ENCODE results near the gene PTGES3L. TPM values are rescaled to one million over a fixed set of nuclear protein-coding genes. Genes with fewer than 3 reads are reported as not detected.
A peak's percentile ranks its signal among the peaks of the same experiment; 100 is the strongest.

The PTGES3L gene
- total and polyA plus RNA-seq, 4 experiments from 2014 or later = 0.20 to 0.52 (median 0.30) TPM; not detected in 1

- Mint-ChIP-seq H3K4me3 (peak overlapping the region in 7 of 8 donors; percentile 17 to 91 (median 55)), H3K9me3 (no peaks in the 10 kb centered on the region), H3K36me3 (peaks cover 0 to 12% of the 10 kb centered on the region in 2 donors), H3K27ac (peak overlapping the region; percentile 27 to 89 (median 79)), H3K4me1 (peaks cover 21 to 53% (median 35%) of the 10 kb centered on the region in 4 donors), H3K27me3 (no peaks in the 10 kb centered on the region)
- POLR2A ChIA-PET (ENCODE audit: partially characterized antibody) = interaction anchor here (0.7 to 5.2 kb wide), 2 partner anchors 13 to 21 kb away, joined by 3 to 26 read pairs; partner anchors contain the start of genes IFI35 and RPL27
- Histone ChIP-seq H3K4me3 (ENCODE audit: low read length in 2 of 2) (no peak overlapping the region), H3K36me3 (ENCODE audit: insufficient read depth, low read length) (peaks cover 5% of the 10 kb centered on the region), H3K27ac (ENCODE audit: low read depth, low read length) (no peak overlapping the region), H3K27me3 (ENCODE audit: insufficient read depth, low read length) (no peaks in the 10 kb centered on the region), H3K9me3 (ENCODE audit: control insufficient read depth in 1 of 2, low read length in 2 of 2) (no peaks in the 10 kb centered on the region), H3K4me1 (ENCODE audit: insufficient read depth, low read length) (peaks cover 40% of the 10 kb centered on the region)
- intact Hi-C loops (cut with micrococcal nuclease) = no loop called here
- CTCF ChIA-PET (ENCODE audit: partially characterized antibody) = no interaction called here
- DNase-seq = no peak
These were observed 39.5 kb upstream of the PTGES3L start for GRCh38 chr17:43019418-43019817.

- Histone ChIP-seq H3K27me3 (ENCODE audit: insufficient read depth, low read length) (no peaks in the 10 kb centered on the region), H3K36me3 (ENCODE audit: insufficient read depth, low read length) (peaks cover 10% of the 10 kb centered on the region), H3K4me1 (ENCODE audit: insufficient read depth, low read length) (peaks cover 35% of the 10 kb centered on the region), H3K27ac (ENCODE audit: low read depth, low read length) (no peak overlapping the region), H3K9me3 (ENCODE audit: control insufficient read depth in 1 of 2, low read length in 2 of 2) (no peaks in the 10 kb centered on the region), H3K4me3 (ENCODE audit: low read length in 2 of 2) (no peak overlapping the region)
- peak overlapping the region; percentile 62 to 92 (median 81) for H3K27ac Mint-ChIP-seq
- peaks cover 0 to 17% of the 10 kb centered on the region in 2 donors for H3K36me3 Mint-ChIP-seq
- H3K9me3 Mint-ChIP-seq = no peaks in the 10 kb centered on the region
- H3K4me1 Mint-ChIP-seq = peaks cover 18 to 49% (median 32%) of the 10 kb centered on the region in 4 donors
- ChIA-PET CTCF (ENCODE audit: partially characterized antibody) (no interaction called here), POLR2A (ENCODE audit: partially characterized antibody) (interaction anchor here (0.7 to 5.2 kb wide), 2 partner anchors 13 to 20 kb away, joined by 3 to 26 read pairs; partner anchors contain the start of genes IFI35 and RPL27)
- DNase-seq = no peak
- no peaks in the 10 kb centered on the region for H3K27me3 Mint-ChIP-seq
- peak overlapping the region in 1 of 8 donors; percentile 17 for H3K4me3 Mint-ChIP-seq
- intact Hi-C loops (cut with micrococcal nuclease) = no loop called here
These were observed 39.1 kb upstream of the PTGES3L start for GRCh38 chr17:43018932-43019331.

GRCh38 chr17:43018008-43018853 is 38.4 kb upstream of the PTGES3L start:
- no peaks in the 10 kb centered on the region for H3K9me3 Mint-ChIP-seq
- peaks cover 0 to 24% of the 10 kb centered on the region in 2 donors for H3K36me3 Mint-ChIP-seq
- H3K27ac Mint-ChIP-seq = peak overlapping the region; percentile 62 to 92 (median 81)
- DNase-seq = peak in 4 of 5 donors; percentile 41 to 78 (median 56)
- H3K9me3 ChIP-seq (ENCODE audit: control insufficient read depth in 1 of 2, low read length in 2 of 2) = no peaks in the 10 kb centered on the region
- H3K27me3 Mint-ChIP-seq = no peaks in the 10 kb centered on the region
- no peak overlapping the region for H3K27ac ChIP-seq (ENCODE audit: low read depth, low read length)
- peak overlapping the region in 5 of 8 donors; percentile 2 to 32 (median 17) for H3K4me3 Mint-ChIP-seq
- POLR2A ChIA-PET (ENCODE audit: partially characterized antibody) = interaction anchor here (0.7 to 5.2 kb wide), 2 partner anchors 20 to 40 kb away, joined by 3 to 26 read pairs; partner anchors contain the start of gene RPL27
- intact Hi-C loops (cut with micrococcal nuclease) = no loop called here
- H3K36me3 ChIP-seq (ENCODE audit: insufficient read depth, low read length) = peaks cover 16% of the 10 kb centered on the region
- no peak overlapping the region for H3K4me3 ChIP-seq (ENCODE audit: low read length in 2 of 2)
- no peaks in the 10 kb centered on the region for H3K27me3 ChIP-seq (ENCODE audit: insufficient read depth, low read length)
- H3K4me1 ChIP-seq (ENCODE audit: insufficient read depth, low read length) = peaks cover 33% of the 10 kb centered on the region
- H3K4me1 Mint-ChIP-seq = peaks cover 18 to 49% (median 30%) of the 10 kb centered on the region in 4 donors
- CTCF ChIA-PET (ENCODE audit: partially characterized antibody) = no interaction called here

- peaks cover 23% of the 10 kb centered on the region for H3K36me3 ChIP-seq (ENCODE audit: insufficient read depth, low read length)
- no peak overlapping the region for H3K4me3 Mint-ChIP-seq
- DNase-seq = no peak
- CTCF ChIA-PET (ENCODE audit: partially characterized antibody) = no interaction called here
- H3K27me3 ChIP-seq (ENCODE audit: insufficient read depth, low read length) = no peaks in the 10 kb centered on the region
- POLR2A ChIA-PET (ENCODE audit: partially characterized antibody) = no interaction called here
- peak overlapping the region in 2 of 7 donors; percentile 67 to 74 for H3K27ac Mint-ChIP-seq
- no peak overlapping the region for H3K27ac ChIP-seq (ENCODE audit: low read depth, low read length)
- H3K4me1 Mint-ChIP-seq = peaks cover 19 to 45% (median 28%) of the 10 kb centered on the region in 4 donors
- intact Hi-C loops (cut with micrococcal nuclease) = no loop called here
- no peaks in the 10 kb centered on the region for H3K27me3 Mint-ChIP-seq
- no peaks in the 10 kb centered on the region for H3K9me3 Mint-ChIP-seq
- peaks cover 25% of the 10 kb centered on the region for H3K4me1 ChIP-seq (ENCODE audit: insufficient read depth, low read length)
- H3K9me3 ChIP-seq (ENCODE audit: control insufficient read depth in 1 of 2, low read length in 2 of 2) = no peaks in the 10 kb centered on the region
- H3K36me3 Mint-ChIP-seq = peaks cover 6 to 34% of the 10 kb centered on the region in 2 donors
- no peak overlapping the region for H3K4me3 ChIP-seq (ENCODE audit: low read length in 2 of 2)
These were observed 36.3 kb upstream of the PTGES3L start for GRCh38 chr17:43016216-43016615.

- ChIA-PET POLR2A (ENCODE audit: partially characterized antibody) (interaction anchor here (1.0 to 1.2 kb wide), 2 partner anchors 9 to 300 kb away, joined by 3 read pairs; partner anchors contain the start of gene IFI35), CTCF (ENCODE audit: partially characterized antibody) (interaction anchor here (1.3 kb wide), 1 partner anchor 324 kb away, joined by 4 read pairs; no protein-coding TSS in a partner anchor)
- Mint-ChIP-seq H3K27me3 (no peaks in the 10 kb centered on the region), H3K9me3 (no peaks in the 10 kb centered on the region), H3K36me3 (peaks cover 6 to 38% of the 10 kb centered on the region in 2 donors), H3K4me1 (peaks cover 19 to 44% (median 26%) of the 10 kb centered on the region in 4 donors), H3K27ac (peak overlapping the region in 4 of 7 donors; percentile 5 to 74 (median 56)), H3K4me3 (no peak overlapping the region)
- no peaks in the 10 kb centered on the region for H3K27me3 ChIP-seq (ENCODE audit: insufficient read depth, low read length)
- H3K4me3 ChIP-seq (ENCODE audit: low read length in 2 of 2) = no peak overlapping the region
- H3K4me1 ChIP-seq (ENCODE audit: insufficient read depth, low read length) = peaks cover 21% of the 10 kb centered on the region
- DNase-seq = no peak
- peaks cover 23% of the 10 kb centered on the region for H3K36me3 ChIP-seq (ENCODE audit: insufficient read depth, low read length)
- no peak overlapping the region for H3K27ac ChIP-seq (ENCODE audit: low read depth, low read length)
- no peaks in the 10 kb centered on the region for H3K9me3 ChIP-seq (ENCODE audit: control insufficient read depth in 1 of 2, low read length in 2 of 2)
- intact Hi-C loops (cut with micrococcal nuclease) = no loop called here
These were observed 35.7 kb upstream of the PTGES3L start for GRCh38 chr17:43015579-43015978.

DNA sequence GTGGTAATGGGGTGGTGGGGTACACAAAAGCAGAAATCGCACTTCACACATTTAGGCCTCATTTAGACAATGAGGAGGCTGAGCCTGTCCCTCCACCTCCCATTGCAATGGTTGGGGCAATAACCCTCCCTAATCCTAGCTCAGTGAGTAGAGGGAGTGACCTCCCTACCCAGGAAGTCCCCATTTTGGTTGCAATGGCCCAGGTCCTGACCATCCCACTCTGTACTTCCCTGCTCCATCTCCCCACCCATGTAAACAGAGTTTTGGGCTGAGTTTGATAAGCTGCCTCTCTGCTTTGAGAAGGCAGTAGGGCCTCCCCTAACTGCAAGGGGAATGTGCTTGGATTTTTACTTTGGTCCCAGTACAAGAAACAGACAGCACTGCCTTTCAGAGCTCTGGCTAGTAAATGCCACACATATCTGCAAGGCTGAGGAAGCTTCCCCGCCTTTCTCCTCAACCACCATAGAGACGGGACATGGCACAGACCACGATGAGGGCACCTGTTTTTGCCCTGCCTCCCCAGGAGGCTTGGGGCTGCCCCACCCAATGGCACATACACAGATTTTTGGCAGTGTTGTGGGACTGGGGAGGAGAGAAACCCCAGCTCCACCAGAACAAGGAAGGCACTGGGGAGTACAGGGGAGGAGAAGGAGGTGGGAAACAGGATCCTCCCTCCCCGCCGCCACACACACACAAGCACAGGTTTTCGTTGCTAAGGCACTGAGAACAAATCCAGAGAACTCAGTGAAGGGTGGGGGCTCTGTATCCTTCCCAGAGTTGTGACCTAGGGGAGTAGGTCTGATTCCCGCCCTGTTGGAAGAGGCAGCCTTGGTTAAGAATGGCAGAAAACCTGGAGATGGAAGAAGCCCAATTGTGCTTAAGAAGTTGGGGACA is 35.0 kb upstream of the PTGES3L start:
- H3K27me3 Mint-ChIP-seq = no peaks in the 10 kb centered on the region
- H3K4me3 Mint-ChIP-seq = no peak overlapping the region
- H3K9me3 ChIP-seq (ENCODE audit: control insufficient read depth in 1 of 2, low read length in 2 of 2) = no peaks in the 10 kb centered on the region
- ChIA-PET POLR2A (ENCODE audit: partially characterized antibody) (interaction anchor here (0.8 to 1.2 kb wide), 3 partner anchors 9 to 301 kb away, joined by 3 read pairs; partner anchors contain the start of genes IFI35 and RPL27), CTCF (ENCODE audit: partially characterized antibody) (interaction anchor here (1.3 kb wide), 1 partner anchor 324 kb away, joined by 4 read pairs; no protein-coding TSS in a partner anchor)
- H3K27ac ChIP-seq (ENCODE audit: low read depth, low read length) = no peak overlapping the region
- peaks cover 23% of the 10 kb centered on the region for H3K36me3 ChIP-seq (ENCODE audit: insufficient read depth, low read length)
- H3K27me3 ChIP-seq (ENCODE audit: insufficient read depth, low read length) = no peaks in the 10 kb centered on the region
- H3K4me1 Mint-ChIP-seq = peaks cover 18 to 42% (median 25%) of the 10 kb centered on the region in 4 donors
- no peaks in the 10 kb centered on the region for H3K9me3 Mint-ChIP-seq
- H3K4me3 ChIP-seq (ENCODE audit: low read length in 2 of 2) = no peak overlapping the region
- peaks cover 16% of the 10 kb centered on the region for H3K4me1 ChIP-seq (ENCODE audit: insufficient read depth, low read length)
- H3K27ac Mint-ChIP-seq = peak overlapping the region; percentile 39 to 88 (median 74)
- no peak for DNase-seq
- intact Hi-C loops (cut with micrococcal nuclease) = no loop called here
- H3K36me3 Mint-ChIP-seq = peaks cover 6 to 42% of the 10 kb centered on the region in 2 donors
